Hippocampal formation (tissue), 2 donors: ENCODE measurements around the gene POLE2.
"Not testable (repeated sequence)": the region's sequence is repeated elsewhere in the genome, so short reads cannot be mapped to it uniquely, and the experiment has no call there.

Experiments used
- DNase-seq, 2 donors: peaks; one replicate each; lab custom pipeline; 2025; lab: John Stamatoyannopoulos, UW

Gene POLE2

DNA sequence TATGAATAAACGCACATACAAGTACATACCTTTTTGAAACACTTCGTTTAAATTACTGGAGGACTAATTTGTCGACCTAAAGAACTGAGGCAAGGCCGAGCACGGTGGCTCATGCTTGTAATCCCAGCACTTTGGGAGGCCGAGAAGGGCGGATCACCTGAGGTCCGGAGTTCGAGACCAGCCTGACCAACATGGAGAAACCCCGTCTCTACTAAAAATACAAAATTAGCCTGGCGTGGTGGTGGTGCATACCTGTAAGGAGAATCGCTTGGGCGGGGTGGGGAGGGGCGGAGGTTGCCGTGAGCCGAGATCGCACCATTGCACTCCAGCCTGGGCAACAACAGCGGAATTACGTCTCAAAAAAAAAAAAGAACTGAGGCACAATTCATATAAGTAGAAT is 68.7 kb downstream of the POLE2 start:
- DNase-seq = not testable (repeated sequence)

DNA sequence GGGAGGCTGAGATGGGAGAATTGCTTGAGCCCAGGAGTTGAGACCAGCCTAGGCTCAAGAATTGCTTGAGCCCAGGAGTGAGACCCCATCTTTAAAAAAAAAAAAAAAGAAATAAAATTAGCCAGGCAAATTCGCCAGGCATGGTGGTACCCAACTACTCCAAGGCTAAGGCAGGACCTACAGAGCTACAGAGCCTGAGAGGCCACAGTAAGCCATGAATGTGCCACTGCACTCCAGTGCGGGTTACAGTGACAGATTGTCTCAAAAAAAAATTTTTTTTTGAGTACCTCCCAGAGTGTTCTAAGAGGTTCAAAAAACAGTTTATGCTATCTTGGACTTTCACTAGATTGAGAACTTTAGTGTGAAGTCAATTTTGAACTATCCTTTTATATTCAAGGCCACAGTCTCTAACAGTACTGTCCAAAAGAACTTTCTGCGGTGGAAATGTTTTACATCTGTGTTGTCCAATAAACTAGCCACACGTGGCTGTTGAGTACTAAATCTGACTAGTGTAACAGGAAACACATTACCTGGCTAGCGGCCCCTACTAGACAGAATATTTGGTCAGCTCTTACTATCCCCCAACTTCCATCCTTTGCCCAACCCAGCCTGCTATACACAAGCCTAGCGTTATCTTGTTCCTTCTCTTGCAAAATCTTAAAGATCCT is 70.0 kb downstream of the POLE2 start:
- DNase-seq = no peak

DNA sequence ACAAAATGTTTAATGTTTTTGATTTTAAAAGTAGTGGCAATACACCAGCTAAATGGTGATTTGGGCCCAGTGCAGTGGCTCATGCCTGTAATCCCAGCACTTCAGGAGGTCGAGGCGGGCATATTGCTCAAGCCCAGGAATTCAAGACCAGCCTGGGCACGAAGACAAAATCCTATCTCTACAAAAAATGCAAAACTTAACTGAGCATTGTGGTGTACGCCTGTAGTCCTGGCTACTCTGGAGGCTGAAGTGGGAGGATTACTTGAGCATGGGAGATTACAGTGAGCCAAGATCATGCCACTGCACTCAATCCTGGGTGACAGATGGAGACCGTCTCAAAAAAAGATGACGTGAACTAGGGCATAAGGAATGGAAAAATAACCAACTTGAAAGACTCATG is 72.2 kb downstream of the POLE2 start:
- DNase-seq = no peak

DNA sequence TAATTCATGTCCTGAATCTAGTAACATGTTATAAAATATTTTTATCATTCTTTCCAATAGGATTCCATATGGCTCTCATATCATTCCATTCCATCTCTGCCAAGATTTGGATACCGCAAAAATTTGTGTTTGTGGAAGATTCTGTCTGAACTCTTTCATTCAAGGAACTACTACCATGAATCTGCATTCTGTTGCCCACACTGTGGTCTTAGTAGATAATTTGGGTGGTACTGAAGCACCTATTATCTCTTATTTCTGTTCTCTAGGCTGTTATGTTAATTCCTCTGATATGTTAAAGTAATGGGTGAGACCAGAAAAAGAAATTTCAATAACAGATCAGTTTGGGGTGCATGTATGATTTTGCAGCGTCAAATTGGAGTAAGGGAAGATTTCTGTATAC is 73.8 kb downstream of the POLE2 start:
- no peak for DNase-seq

DNA sequence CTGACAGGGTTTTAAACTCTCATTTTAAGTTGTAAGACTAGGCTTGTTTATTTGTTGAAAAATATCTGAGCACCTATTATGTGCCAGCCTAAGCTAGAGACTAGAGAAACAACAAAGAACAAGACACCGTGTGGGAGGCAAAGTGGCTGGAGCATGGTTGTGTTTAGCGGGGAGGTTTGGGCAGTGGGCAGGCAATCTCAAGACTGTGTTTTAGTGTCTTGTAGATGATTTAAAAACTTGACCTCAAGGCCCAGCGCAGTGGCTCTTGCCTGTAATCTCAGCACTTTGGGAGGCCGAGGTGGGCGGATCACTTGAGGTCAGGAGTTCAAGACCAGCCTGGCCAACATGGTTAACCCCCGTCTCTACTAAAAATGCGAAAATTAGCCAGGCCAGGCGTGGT is 75.3 kb downstream of the POLE2 start:
- DNase-seq = no peak

DNA sequence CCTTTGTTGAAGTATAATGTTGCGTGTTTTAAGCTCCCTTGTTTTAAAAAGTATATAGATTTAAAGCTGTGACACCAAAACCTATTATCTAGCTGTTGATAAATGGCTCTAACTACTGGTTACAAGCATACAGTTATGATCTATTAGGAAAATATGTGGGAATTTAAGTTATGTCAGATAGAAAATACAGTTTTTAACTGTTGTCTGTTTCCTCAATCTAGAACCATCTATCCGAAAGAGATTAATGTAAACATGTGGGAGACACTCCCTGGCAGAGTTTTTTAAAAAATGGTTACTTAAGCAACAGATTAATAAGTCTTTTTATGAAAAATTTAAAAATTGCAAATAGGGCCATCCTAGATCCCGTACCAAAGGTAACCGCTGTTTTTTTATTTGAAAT is 75.8 kb downstream of the POLE2 start:
- DNase-seq = no peak

DNA sequence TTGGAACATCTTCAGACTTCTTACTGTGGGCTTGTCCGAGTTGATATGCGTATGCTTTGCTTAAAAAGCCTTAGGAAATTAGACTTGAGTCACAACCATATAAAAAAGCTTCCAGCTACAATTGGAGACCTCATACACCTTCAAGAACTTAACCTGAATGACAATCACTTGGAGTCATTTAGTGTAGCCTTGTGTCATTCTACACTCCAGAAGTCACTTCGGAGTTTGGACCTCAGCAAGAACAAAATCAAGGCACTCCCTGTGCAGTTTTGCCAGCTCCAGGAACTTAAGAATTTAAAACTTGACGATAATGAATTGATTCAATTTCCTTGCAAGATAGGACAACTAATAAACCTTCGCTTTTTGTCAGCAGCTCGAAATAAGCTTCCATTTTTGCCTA is 80.4 kb downstream of the POLE2 start:
- DNase-seq = no peak

DNA sequence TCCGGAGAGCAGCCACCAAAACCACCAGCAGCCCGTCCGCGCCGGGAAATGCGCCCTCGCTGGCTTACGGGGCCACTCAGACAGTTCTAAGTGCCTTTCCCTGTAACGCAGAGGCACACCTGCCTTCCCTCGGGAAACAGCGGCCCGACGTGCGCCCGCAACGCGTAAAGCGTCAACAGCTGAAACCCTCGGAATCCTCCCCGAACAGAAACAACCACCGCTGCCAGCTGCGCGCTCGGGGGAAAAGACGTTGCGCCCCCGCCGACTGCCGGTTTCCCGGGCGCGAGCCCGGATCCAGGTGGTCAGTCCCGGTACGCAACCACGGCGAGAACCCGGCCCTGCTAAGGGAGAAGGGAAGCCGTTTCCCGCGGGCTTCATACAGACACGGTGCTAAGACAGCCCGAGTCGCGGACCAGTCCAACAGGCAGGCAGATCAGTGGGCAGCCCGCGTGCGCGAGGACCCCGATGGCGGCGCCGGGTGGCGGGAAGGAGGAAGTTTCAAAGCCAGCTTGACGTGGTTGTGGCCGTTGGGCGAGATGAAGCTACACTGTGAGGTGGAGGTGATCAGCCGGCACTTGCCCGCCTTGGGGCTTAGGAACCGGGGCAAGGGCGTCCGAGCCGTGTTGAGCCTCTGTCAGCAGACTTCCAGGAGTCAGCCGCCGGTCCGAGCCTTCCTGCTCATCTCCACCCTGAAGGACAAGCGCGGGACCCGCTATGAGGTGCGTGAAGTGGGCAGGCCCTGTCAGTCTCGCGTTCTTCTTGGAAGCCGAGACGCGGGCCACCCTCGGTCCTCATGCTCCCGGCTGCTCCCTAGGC is 89.3 kb downstream of the POLE2 start, which contains the start of gene LRR1:
TSS of gene LRR1 (plus strand) at position 456 of the 816 bp plus-strand sequence. CDS start at position 537, 81 bp downstream.
- DNase-seq = peak; percentile 63 to 78

DNA sequence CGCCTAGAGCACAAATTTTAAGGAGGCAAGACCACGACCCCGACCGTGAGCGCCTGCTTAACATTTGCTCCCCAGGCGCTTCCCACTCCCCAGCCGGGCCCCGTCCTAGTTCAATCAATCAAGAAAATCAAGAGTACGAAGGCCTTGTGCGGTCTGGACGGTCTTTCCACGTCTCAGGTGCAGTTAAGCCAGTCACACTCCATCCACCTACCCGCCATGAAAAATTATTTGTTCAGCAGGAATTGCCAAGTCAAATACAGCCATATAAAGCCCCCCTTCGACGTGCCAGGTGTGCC is 89.9 kb downstream of the POLE2 start:
- DNase-seq = no peak

DNA sequence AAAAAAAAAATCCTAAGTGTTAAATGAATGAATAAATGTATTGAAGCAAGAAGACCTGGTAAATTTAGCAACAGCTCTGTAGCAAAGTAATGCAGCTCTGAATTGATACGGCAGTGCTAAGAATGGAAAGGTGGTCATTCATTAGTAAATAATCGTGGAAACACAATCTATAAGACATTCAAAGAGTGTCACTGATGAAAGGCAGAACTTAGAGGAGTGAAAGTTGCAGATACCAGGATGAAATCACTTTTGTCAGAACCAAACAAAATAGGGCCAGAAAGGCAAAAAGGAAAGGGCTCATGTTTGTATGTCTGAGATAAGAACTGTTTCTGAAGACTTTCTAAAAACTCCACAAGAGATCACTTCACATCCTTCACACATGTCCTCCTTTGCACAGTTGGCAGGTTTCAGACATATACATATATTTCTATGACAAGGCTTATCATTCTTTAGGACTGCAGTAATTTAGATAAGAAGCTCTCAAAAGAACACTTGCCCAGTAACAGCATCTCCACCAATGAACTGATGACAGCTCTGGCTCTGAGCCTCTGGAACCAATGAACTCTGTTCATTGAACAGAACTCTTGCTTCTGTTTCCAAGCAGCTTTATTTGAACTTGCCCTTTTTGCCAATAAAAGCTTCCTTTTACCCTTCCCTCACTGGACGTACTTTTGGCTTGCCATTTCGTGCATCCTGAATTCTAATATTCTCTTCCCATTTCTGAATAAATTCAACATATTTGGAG is 93.5 kb downstream of the POLE2 start:
- DNase-seq = no peak
